HepG2 (cell line): Measurements from ENCODE around the gene BICRA. TPM values are rescaled to one million over a fixed set of nuclear protein-coding genes. Genes with fewer than 3 reads are reported as not detected.
A peak's percentile ranks its signal among the peaks of the same experiment; 100 is the strongest.

Experiments
- ADNP ChIP-seq: sonication (generic); formaldehyde crosslinking; IDR thresholded peaks from 2 replicates; pipeline ENCODE4 v1.4.0; 2020; ENCODE audit warnings: missing genetic modification reagents
- AGO1 ChIP-seq: fragments of 200-400 bp; formaldehyde crosslinking; IDR thresholded peaks from 2 replicates; pipeline ENCODE4 v1.6.1; 2017; ENCODE audit warnings: mild to moderate bottlenecking, low read depth, low read length, moderate library complexity; ENCODE audit not compliant: poor library complexity, severe bottlenecking
- CCAR2 ChIP-seq: fragments of 200-400 bp; formaldehyde crosslinking; optimal IDR thresholded peaks from 2 replicates; pipeline ENCODE3; 2018; ENCODE audit warnings: low read depth, mild to moderate bottlenecking, low read length, moderate library complexity
- FOXC1 ChIP-seq: sonication (generic); formaldehyde crosslinking; IDR thresholded peaks from 2 replicates; pipeline ENCODE4 v1.8.0; 2022; ENCODE audit warnings: mild to moderate bottlenecking, missing genetic modification reagents, borderline replicate concordance
- LCORL ChIP-seq, 2 experiments: fragments of 450-650 bp in 1 of 2; sonication (generic) in 1 of 2; formaldehyde crosslinking in 1 of 2; IDR thresholded peaks; 2 replicates each; pipeline versions ENCODE4 v1.5.0 to v1.6.1; 2017 to 2020; ENCODE audit warnings: antibody characterized with exemption in 1 of 2, missing genetic modification reagents in 1 of 2
- PAF1 ChIP-seq: IDR thresholded peaks from 2 replicates; pipeline ENCODE4 v1.6.1; 2016; ENCODE audit warnings: missing genetic modification reagents, missing compliant biosample characterization
- RFXAP ChIP-seq: sonication (generic); formaldehyde crosslinking; IDR thresholded peaks from 2 replicates; pipeline ENCODE4 v1.4.0; 2020; ENCODE audit warnings: missing genetic modification reagents, borderline replicate concordance
- SALL1 ChIP-seq: sonication (generic); formaldehyde crosslinking; IDR thresholded peaks from 2 replicates; pipeline ENCODE4 v1.8.0; 2022; ENCODE audit warnings: mild to moderate bottlenecking, missing genetic modification reagents
- SIX1 ChIP-seq: sonication (generic); formaldehyde crosslinking; IDR thresholded peaks from 2 replicates; pipeline ENCODE4 v1.4.0; 2020; ENCODE audit warnings: missing genetic modification reagents, borderline replicate concordance
- SNRNP70 ChIP-seq: fragments of 200-400 bp; formaldehyde crosslinking; IDR thresholded peaks from 2 replicates; pipeline ENCODE4 v1.6.1; 2017; ENCODE audit warnings: mild to moderate bottlenecking, low read depth, low read length, moderate library complexity
- ZBTB7B ChIP-seq: sonication (generic); formaldehyde crosslinking; IDR thresholded peaks from 2 replicates; pipeline ENCODE4 v1.4.0; 2020; ENCODE audit warnings: missing genetic modification reagents
- ZNF235 ChIP-seq: sonication (generic); formaldehyde crosslinking; IDR thresholded peaks from 2 replicates; pipeline ENCODE4 v1.8.1; 2023; ENCODE audit warnings: mild to moderate bottlenecking, missing genetic modification reagents, borderline replicate concordance
- ZNF562 ChIP-seq: sonication (generic); formaldehyde crosslinking; IDR thresholded peaks from 2 replicates; pipeline ENCODE4 v1.8.0; 2022; ENCODE audit warnings: missing genetic modification reagents, borderline replicate concordance
- polyA plus RNA-seq, 8 experiments: library from polyadenylated mRNA; depleted of rRNA in 3 of 8; stranded (reverse) in 7 of 8; unstranded in 1 of 8; fragments of >200 nt; fragmentation: Illumina TruSeq in 4 of 8; extraction: Trizol in 4 of 8; gene quantifications; 2 replicates each; pipeline versions ENCODE4 v1.2.1 to v1.2.3, GENCODE V29; 2011 to 2016; ENCODE audit warnings: low read depth in 4 of 8, missing spikeins in 1 of 8, mixed read lengths in 1 of 8; ENCODE audit not compliant: insufficient read depth in 1 of 8
- total RNA-seq, 5 experiments: library from RNA; depleted of rRNA; stranded (reverse); fragments of >200 nt; fragmentation: Illumina TruSeq; extraction: Trizol; gene quantifications; 2 replicates each; pipeline ENCODE4 v1.2.3, GENCODE V29; 2016; ENCODE audit warnings: low read depth in 1 of 5
- TF ChIP-seq, protein P1 (sequence below): sonication (generic); formaldehyde crosslinking; IDR thresholded peaks from one replicate; pipeline ENCODE4 v1.5.1; 2020; ENCODE audit warnings: mild to moderate bottlenecking, missing genetic modification reagents; ENCODE audit errors: not compliant biosample characterization
- TF ChIP-seq, protein P2 (sequence below): IDR thresholded peaks from 2 replicates; pipeline ENCODE4 v1.6.1; 2012; ENCODE audit warnings: low read length, improper control_type of control experiment
- TF ChIP-seq, protein P3 (sequence below): sonication (generic); formaldehyde crosslinking; IDR thresholded peaks from 2 replicates; pipeline ENCODE4 v1.8.1; 2023; ENCODE audit warnings: missing genetic modification reagents, mild to moderate bottlenecking, borderline replicate concordance

Gene BICRA
- total and polyA plus RNA-seq, 2 of the 13 experiments (the other 11 are each of a cell fraction or from before 2014, with no cell fraction given): 0.55 to 0.71 TPM

DNA sequence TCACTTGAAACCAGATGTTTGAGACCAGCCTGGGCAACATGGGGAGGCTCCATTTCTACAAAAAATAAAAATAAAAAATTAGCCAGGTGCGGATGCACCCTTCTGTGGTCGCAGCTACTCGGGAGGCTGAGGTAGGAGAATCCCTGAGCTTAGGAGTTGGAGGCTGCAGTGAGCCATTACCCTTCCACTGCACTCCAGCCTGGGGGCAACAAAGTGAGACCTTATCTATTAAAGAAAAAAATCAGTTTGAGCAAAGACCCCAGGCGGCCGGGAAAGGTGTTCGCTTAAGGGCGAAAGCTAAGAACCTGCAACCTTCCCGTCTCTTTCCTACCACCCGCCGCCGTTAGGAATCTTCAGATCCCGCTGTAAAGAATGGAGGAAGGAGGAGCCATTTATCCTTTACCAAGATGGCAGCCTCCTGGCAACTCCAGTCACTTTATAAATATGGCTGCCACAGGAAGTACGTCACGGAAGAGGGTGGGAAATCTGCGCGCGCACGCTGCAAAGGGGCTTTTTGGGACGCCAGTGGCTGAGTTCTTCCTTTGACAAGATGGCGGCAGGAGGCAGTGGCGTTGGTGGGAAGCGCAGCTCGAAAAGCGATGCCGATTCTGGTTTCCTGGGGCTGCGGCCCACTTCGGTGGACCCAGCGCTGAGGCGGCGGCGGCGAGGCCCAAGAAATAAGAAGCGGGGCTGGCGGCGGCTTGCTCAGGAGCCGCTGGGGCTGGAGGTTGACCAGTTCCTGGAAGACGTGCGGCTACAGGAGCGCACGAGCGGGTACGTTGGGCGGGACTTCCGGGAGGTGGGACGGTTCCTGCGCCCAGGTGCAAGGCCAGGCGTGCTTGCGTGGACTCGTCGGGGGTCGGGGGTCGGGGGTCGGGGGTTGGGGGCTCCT is 136.3 kb downstream of the BICRA start, which contains the start of gene NOP53 (continued):
- TF ChIP-seq, protein P1, sequence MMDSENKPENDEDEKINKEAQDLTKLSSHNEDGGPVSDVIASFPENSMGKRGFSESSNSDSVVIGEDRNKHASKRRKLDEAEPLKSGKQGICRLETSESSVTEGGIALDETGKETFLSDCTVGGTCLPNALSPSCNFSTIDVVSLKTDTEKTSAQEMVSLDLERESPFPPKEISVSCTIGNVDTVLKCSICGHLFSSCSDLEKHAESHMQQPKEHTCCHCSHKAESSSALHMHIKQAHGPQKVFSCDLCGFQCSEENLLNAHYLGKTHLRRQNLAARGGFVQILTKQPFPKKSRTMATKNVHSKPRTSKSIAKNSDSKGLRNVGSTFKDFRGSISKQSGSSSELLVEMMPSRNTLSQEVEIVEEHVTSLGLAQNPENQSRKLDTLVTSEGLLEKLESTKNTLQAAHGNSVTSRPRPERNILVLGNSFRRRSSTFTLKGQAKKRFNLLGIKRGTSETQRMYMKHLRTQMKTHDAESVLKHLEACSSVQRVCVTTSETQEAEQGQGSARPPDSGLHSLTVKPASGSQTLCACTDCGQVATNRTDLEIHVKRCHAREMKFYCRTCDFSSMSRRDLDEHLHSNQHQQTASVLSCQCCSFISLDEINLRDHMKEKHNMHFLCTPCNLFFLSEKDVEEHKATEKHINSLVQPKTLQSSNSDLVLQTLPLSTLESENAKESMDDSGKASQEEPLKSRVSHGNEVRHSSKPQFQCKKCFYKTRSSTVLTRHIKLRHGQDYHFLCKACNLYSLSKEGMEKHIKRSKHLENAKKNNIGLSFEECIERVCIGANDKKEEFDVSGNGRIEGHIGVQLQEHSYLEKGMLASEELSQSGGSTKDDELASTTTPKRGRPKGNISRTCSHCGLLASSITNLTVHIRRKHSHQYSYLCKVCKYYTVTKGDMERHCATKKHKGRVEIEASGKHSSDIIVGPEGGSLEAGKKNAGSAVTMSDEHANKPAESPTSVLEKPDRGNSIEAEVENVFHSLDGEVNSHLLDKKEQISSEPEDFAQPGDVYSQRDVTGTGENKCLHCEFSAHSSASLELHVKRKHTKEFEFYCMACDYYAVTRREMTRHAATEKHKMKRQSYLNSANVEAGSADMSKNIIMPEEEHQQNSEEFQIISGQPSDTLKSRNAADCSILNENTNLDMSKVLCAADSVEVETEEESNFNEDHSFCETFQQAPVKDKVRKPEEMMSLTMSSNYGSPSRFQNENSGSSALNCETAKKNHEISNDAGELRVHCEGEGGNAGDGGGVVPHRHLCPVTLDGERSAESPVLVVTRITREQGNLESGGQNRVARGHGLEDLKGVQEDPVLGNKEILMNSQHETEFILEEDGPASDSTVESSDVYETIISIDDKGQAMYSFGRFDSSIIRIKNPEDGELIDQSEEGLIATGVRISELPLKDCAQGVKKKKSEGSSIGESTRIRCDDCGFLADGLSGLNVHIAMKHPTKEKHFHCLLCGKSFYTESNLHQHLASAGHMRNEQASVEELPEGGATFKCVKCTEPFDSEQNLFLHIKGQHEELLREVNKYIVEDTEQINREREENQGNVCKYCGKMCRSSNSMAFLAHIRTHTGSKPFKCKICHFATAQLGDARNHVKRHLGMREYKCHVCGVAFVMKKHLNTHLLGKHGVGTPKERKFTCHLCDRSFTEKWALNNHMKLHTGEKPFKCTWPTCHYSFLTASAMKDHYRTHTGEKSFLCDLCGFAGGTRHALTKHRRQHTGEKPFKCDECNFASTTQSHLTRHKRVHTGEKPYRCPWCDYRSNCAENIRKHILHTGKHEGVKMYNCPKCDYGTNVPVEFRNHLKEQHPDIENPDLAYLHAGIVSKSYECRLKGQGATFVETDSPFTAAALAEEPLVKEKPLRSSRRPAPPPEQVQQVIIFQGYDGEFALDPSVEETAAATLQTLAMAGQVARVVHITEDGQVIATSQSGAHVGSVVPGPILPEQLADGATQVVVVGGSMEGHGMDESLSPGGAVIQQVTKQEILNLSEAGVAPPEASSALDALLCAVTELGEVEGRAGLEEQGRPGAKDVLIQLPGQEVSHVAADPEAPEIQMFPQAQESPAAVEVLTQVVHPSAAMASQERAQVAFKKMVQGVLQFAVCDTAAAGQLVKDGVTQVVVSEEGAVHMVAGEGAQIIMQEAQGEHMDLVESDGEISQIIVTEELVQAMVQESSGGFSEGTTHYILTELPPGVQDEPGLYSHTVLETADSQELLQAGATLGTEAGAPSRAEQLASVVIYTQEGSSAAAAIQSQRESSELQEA: no peak
- TF ChIP-seq CCAR2: no peak
- TF ChIP-seq LCORL (IDR thresholded peaks at IDR 0.05): no peak
- TF ChIP-seq LCORL (CRISPR knock-in tag; IDR thresholded peaks at IDR 0.05): peak; percentile 49; the same call in 1 of the 2 replicates
- TF ChIP-seq ZNF562 (CRISPR knock-in tag): no peak
- TF ChIP-seq SNRNP70: no peak
- 0 out of 2 replicates have a peak, but pooled peaks have one; percentile 58 for TF ChIP-seq ZBTB7B (CRISPR knock-in tag)
- 0 out of 2 replicates have a peak, but pooled peaks have one; percentile 48 for TF ChIP-seq ZNF235
- no peak for TF ChIP-seq PAF1 (CRISPR knock-in tag)
- peak; percentile 61; the same call in 1 of the 2 replicates for TF ChIP-seq SALL1 (CRISPR knock-in tag)
- TF ChIP-seq, protein P2, sequence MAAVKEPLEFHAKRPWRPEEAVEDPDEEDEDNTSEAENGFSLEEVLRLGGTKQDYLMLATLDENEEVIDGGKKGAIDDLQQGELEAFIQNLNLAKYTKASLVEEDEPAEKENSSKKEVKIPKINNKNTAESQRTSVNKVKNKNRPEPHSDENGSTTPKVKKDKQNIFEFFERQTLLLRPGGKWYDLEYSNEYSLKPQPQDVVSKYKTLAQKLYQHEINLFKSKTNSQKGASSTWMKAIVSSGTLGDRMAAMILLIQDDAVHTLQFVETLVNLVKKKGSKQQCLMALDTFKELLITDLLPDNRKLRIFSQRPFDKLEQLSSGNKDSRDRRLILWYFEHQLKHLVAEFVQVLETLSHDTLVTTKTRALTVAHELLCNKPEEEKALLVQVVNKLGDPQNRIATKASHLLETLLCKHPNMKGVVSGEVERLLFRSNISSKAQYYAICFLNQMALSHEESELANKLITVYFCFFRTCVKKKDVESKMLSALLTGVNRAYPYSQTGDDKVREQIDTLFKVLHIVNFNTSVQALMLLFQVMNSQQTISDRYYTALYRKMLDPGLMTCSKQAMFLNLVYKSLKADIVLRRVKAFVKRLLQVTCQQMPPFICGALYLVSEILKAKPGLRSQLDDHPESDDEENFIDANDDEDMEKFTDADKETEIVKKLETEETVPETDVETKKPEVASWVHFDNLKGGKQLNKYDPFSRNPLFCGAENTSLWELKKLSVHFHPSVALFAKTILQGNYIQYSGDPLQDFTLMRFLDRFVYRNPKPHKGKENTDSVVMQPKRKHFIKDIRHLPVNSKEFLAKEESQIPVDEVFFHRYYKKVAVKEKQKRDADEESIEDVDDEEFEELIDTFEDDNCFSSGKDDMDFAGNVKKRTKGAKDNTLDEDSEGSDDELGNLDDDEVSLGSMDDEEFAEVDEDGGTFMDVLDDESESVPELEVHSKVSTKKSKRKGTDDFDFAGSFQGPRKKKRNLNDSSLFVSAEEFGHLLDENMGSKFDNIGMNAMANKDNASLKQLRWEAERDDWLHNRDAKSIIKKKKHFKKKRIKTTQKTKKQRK: no peak
- peak; percentile 40; the same call in 1 of the 2 replicates for TF ChIP-seq FOXC1 (CRISPR knock-in tag)
- TF ChIP-seq, protein P3, sequence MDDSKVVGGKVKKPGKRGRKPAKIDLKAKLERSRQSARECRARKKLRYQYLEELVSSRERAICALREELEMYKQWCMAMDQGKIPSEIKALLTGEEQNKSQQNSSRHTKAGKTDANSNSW (CRISPR knock-in tag): peak; percentile 86; the same call in 1 of the 2 replicates
- no peak for TF ChIP-seq RFXAP (CRISPR knock-in tag)
- TF ChIP-seq AGO1: no peak
- TF ChIP-seq ADNP (CRISPR knock-in tag): no peak
- TF ChIP-seq SIX1 (CRISPR knock-in tag): no peak
